GM23248 (cell line): ENCODE measurements around the gene ZFAND3.

ENCODE experiments used
- EZH2 ChIP-seq: fragments of 200-600 bp; sonication (generic); IDR thresholded peaks from 2 replicates; pipeline ENCODE4 v1.6.1; 2018; ENCODE audit warnings: antibody characterized with exemption, mild to moderate bottlenecking; ENCODE audit not compliant: insufficient read depth, poor library complexity, severe bottlenecking
- EZH2phosphoT487 ChIP-seq: fragments of 200-600 bp; sonication (generic); IDR thresholded peaks from 2 replicates; pipeline ENCODE4 v1.6.1; 2018; ENCODE audit warnings: antibody characterized with exemption, moderate library complexity, mild to moderate bottlenecking, low read depth; ENCODE audit not compliant: insufficient read depth

- TF ChIP-seq EZH2 (no peak), EZH2phosphoT487 (no peak)
Observed at GRCh38 chr6:38092964-38093363, 273.4 kb downstream of the ZFAND3 start.
